Neuronal stem cell (in vitro differentiated cells): ENCODE measurements around the gene USP28.
"Not testable (repeated sequence)": the region's sequence is repeated elsewhere in the genome, so short reads cannot be mapped to it uniquely, and the experiment has no call there.

Experiments
- DNase-seq: peaks from one replicate; pipeline ENCODE4 v3.0.0-alpha.2; 2013; ENCODE audit warnings: low spot score
- H2AFZ ChIP-seq: one replicate; pipeline ENCODE4 v1.6.1; 2013; ENCODE audit warnings: mild to moderate bottlenecking, low read length, inconsistent platforms
- H2AK5ac ChIP-seq: 2 replicates; pipeline ENCODE4 v1.6.1; 2013; ENCODE audit warnings: low read depth, mild to moderate bottlenecking, inconsistent platforms, low read length, moderate library complexity, mixed read lengths
- H2BK120ac ChIP-seq: 2 replicates; pipeline ENCODE4 v1.6.1; 2013; ENCODE audit warnings: low read depth, mild to moderate bottlenecking, inconsistent platforms, low read length, moderate library complexity, mixed read lengths
- H2BK12ac ChIP-seq: one replicate; pipeline ENCODE4 v1.6.1; 2013; ENCODE audit warnings: low read length, inconsistent platforms
- H2BK15ac ChIP-seq: 2 replicates; pipeline ENCODE4 v1.6.1; 2013; ENCODE audit warnings: mild to moderate bottlenecking, low read length, inconsistent platforms, mixed read lengths
- H2BK5ac ChIP-seq: one replicate; pipeline ENCODE4 v1.6.1; 2013; ENCODE audit warnings: inconsistent platforms, mild to moderate bottlenecking, low read length, moderate library complexity
- H3K14ac ChIP-seq: one replicate; pipeline ENCODE4 v1.6.1; 2013; ENCODE audit warnings: low read length, inconsistent platforms
- H3K18ac ChIP-seq: 2 replicates; pipeline ENCODE4 v1.6.1; 2013; ENCODE audit warnings: low read length, inconsistent platforms
- H3K23ac ChIP-seq: 2 replicates; pipeline ENCODE4 v1.6.1; 2013; ENCODE audit warnings: low read depth, mild to moderate bottlenecking, mixed read lengths, low read length, inconsistent platforms; ENCODE audit not compliant: poor library complexity
- H3K27ac ChIP-seq: replicated peaks from 3 replicates; pipeline ENCODE4 v1.5.1; 2013; ENCODE audit warnings: low read length, inconsistent platforms
- H3K27me3 ChIP-seq, 3 experiments: 2 replicates each; pipeline ENCODE4 v1.6.1; 2013; ENCODE audit warnings: low read length in 3 of 3, mild to moderate bottlenecking in 2 of 3, inconsistent platforms in 1 of 3, low read depth in 1 of 3, mixed read lengths in 1 of 3, moderate library complexity in 1 of 3; ENCODE audit not compliant: control insufficient read depth in 3 of 3, insufficient read depth in 3 of 3
- H3K36me3 ChIP-seq, 2 donors: replicated peaks in 1 of 2; 2 replicates each; pipeline ENCODE4 v1.6.1; 2013; ENCODE audit warnings: low read length in 2 of 2; ENCODE audit not compliant: control insufficient read depth in 2 of 2, insufficient read depth in 2 of 2
- H3K4ac ChIP-seq: 2 replicates; pipeline ENCODE4 v1.6.1; 2013; ENCODE audit warnings: inconsistent platforms, mild to moderate bottlenecking, low read length, moderate library complexity
- H3K4me1 ChIP-seq, 2 donors: 1 replicate in 1 of 2; 2 replicates in 1 of 2; pipeline ENCODE4 v1.6.1; 2013; ENCODE audit warnings: low read length in 2 of 2, low read depth in 1 of 2; ENCODE audit not compliant: control insufficient read depth in 2 of 2, insufficient read depth in 1 of 2
- H3K4me2 ChIP-seq: one replicate; pipeline ENCODE4 v1.6.1; 2013; ENCODE audit warnings: mild to moderate bottlenecking, low read length, inconsistent platforms; ENCODE audit not compliant: insufficient read depth, poor library complexity, severe bottlenecking
- H3K4me3 ChIP-seq, 2 donors: 2 replicates each; pipeline ENCODE4 v1.5.1; 2013; ENCODE audit warnings: low read length in 2 of 2, mild to moderate bottlenecking in 2 of 2, inconsistent platforms in 1 of 2, moderate library complexity in 1 of 2
- H3K79me1 ChIP-seq: one replicate; pipeline ENCODE4 v1.6.1; 2013; ENCODE audit warnings: low read depth, mild to moderate bottlenecking, inconsistent platforms, low read length, moderate library complexity
- H3K9ac ChIP-seq: one replicate; pipeline ENCODE4 v1.6.1; 2013; ENCODE audit warnings: mild to moderate bottlenecking, low read depth, low read length, inconsistent platforms; ENCODE audit not compliant: poor library complexity
- H3K9me3 ChIP-seq, 2 donors: replicated peaks in 1 of 2; 2 replicates each; pipeline versions ENCODE3 to v1.6.1; 2013; ENCODE audit warnings: low read length in 2 of 2, mild to moderate bottlenecking in 2 of 2, inconsistent platforms in 1 of 2, low read depth in 1 of 2, mixed read lengths in 1 of 2, moderate library complexity in 1 of 2; ENCODE audit not compliant: control insufficient read depth in 2 of 2, insufficient read depth in 1 of 2
- H4K8ac ChIP-seq: one replicate; pipeline ENCODE4 v1.6.1; 2013; ENCODE audit warnings: low read depth, mild to moderate bottlenecking, inconsistent platforms, low read length, moderate library complexity
- H4K91ac ChIP-seq: one replicate; pipeline ENCODE4 v1.6.1; 2013; ENCODE audit warnings: low read length, low read depth, mild to moderate bottlenecking, inconsistent platforms; ENCODE audit not compliant: poor library complexity
- WGBS, 2 donors: extraction: QIAGEN DNeasy Blood & Tissue Kit; methylation state at CpG; one replicate each; pipeline ENCODE4 v1.1.7; 2013; ENCODE audit warnings: missing lambda C conversion rate in 2 of 2, mixed read lengths in 1 of 2; ENCODE audit not compliant: insufficient read length in 2 of 2, insufficient replicate concordance in 1 of 2; ENCODE audit errors: extremely low coverage in 2 of 2; 5-methylcytosine and 5-hydroxymethylcytosine counted together

Gene USP28

GRCh38 chr11:113802621-113803020 lies 72.8 kb downstream of the USP28 start:
- H3K9me3 ChIP-seq = peaks cover 0 to 2% of the 10 kb centered on the region in 2 donors
- no peak overlapping the region for H3K4ac ChIP-seq
- no peak for DNase-seq
- no peak overlapping the region for H4K8ac ChIP-seq
- H3K4me3 ChIP-seq = no peak overlapping the region
- no peak overlapping the region for H2BK12ac ChIP-seq
- H2AFZ ChIP-seq = no peak overlapping the region
- no peak overlapping the region for H2AK5ac ChIP-seq
- no peak overlapping the region for H3K27ac ChIP-seq
- no peak overlapping the region for H2BK5ac ChIP-seq
- H3K14ac ChIP-seq = no peak overlapping the region
- H2BK120ac ChIP-seq = no peak overlapping the region
- H3K9ac ChIP-seq = no peak overlapping the region
- H3K23ac ChIP-seq = no peak overlapping the region
- no peaks in the 10 kb centered on the region for H3K4me1 ChIP-seq
- no peak overlapping the region for H3K4me2 ChIP-seq
- no peak overlapping the region for H2BK15ac ChIP-seq
- H4K91ac ChIP-seq = no peak overlapping the region
- no peaks in the 10 kb centered on the region for H3K27me3 ChIP-seq
- H3K79me1 ChIP-seq = no peaks in the 10 kb centered on the region
- no peak overlapping the region for H3K18ac ChIP-seq
- H3K36me3 ChIP-seq = peaks cover 11 to 93% of the 10 kb centered on the region in 2 donors

- no peak for DNase-seq
- Histone ChIP-seq H2BK5ac (no peak overlapping the region), H4K91ac (no peak overlapping the region), H3K4me1 (no peaks in the 10 kb centered on the region), H2BK120ac (no peak overlapping the region), H3K27me3 (no peaks in the 10 kb centered on the region), H3K9ac (no peak overlapping the region), H3K9me3 (peaks cover 2 to 7% of the 10 kb centered on the region in 2 donors), H3K23ac (no peak overlapping the region), H3K18ac (no peak overlapping the region), H2AFZ (no peak overlapping the region), H3K14ac (no peak overlapping the region), H3K36me3 (peaks cover 4 to 47% of the 10 kb centered on the region in 2 donors), H4K8ac (no peak overlapping the region), H2BK15ac (no peak overlapping the region), H3K79me1 (no peaks in the 10 kb centered on the region), H3K4me3 (no peak overlapping the region), H3K4me2 (no peak overlapping the region), H3K27ac (no peak overlapping the region), H2AK5ac (no peak overlapping the region), H3K4ac (no peak overlapping the region), H2BK12ac (no peak overlapping the region)
- no CpG with 5 or more reads among the region's 3 CpGs for WGBS, 2 donors
Observed at GRCh38 chr11:113796663-113797259, 78.6 kb downstream of the USP28 start.

GRCh38 chr11:113789675-113790320 lies 85.6 kb downstream of the USP28 start:
- H3K36me3 ChIP-seq = no peaks in the 10 kb centered on the region

GRCh38 chr11:113789016-113789415 lies 86.4 kb downstream of the USP28 start:
- H3K36me3 ChIP-seq, H2AFZ ChIP-seq, H3K4me3 ChIP-seq, H3K4ac ChIP-seq, H2BK12ac ChIP-seq, H3K79me1 ChIP-seq, H3K23ac ChIP-seq, H2AK5ac ChIP-seq, H4K91ac ChIP-seq, DNase-seq, H3K18ac ChIP-seq, H2BK15ac ChIP-seq, H3K27me3 ChIP-seq, H3K9ac ChIP-seq, H2BK5ac ChIP-seq, H3K4me1 ChIP-seq, H3K27ac ChIP-seq, H3K9me3 ChIP-seq, H2BK120ac ChIP-seq, H3K4me2 ChIP-seq: not testable (repeated sequence)
- no CpG with 5 or more reads among the region's 22 CpGs for WGBS, 2 donors
- Histone ChIP-seq H4K8ac (peak overlapping the region; percentile 65), H3K14ac (peak overlapping the region; percentile 21)

More at GRCh38 chr11:113789675-113790320, 85.6 kb downstream of the USP28 start:
- Histone ChIP-seq H2BK12ac (no peak overlapping the region), H3K79me1 (no peaks in the 10 kb centered on the region), H2AFZ (no peak overlapping the region), H3K27me3 (no peaks in the 10 kb centered on the region), H3K4me2 (no peak overlapping the region), H2BK5ac (peak overlapping the region; percentile 24), H3K4me3 (no peak overlapping the region), H2BK15ac (no peak overlapping the region), H3K4ac (no peak overlapping the region), H3K9ac (no peak overlapping the region), H4K91ac (no peak overlapping the region), H2AK5ac (no peak overlapping the region), H3K18ac (no peak overlapping the region), H3K14ac (no peak overlapping the region), H2BK120ac (no peak overlapping the region), H3K23ac (no peak overlapping the region), H4K8ac (no peak overlapping the region), H3K9me3 (no peaks in the 10 kb centered on the region), H3K4me1 (no peaks in the 10 kb centered on the region), H3K27ac (no peak overlapping the region)
- DNase-seq = no peak
- WGBS, 2 donors = no CpG with 5 or more reads among the region's 35 CpGs
